ENCODE measurements around the gene MAN1B1. TPM values are rescaled to one million over a fixed set of nuclear protein-coding genes. Genes with fewer than 3 reads are reported as not detected.

Gene MAN1B1
- total RNA-seq, 1 donor from 2014 or later = 54.0 TPM

DNA sequence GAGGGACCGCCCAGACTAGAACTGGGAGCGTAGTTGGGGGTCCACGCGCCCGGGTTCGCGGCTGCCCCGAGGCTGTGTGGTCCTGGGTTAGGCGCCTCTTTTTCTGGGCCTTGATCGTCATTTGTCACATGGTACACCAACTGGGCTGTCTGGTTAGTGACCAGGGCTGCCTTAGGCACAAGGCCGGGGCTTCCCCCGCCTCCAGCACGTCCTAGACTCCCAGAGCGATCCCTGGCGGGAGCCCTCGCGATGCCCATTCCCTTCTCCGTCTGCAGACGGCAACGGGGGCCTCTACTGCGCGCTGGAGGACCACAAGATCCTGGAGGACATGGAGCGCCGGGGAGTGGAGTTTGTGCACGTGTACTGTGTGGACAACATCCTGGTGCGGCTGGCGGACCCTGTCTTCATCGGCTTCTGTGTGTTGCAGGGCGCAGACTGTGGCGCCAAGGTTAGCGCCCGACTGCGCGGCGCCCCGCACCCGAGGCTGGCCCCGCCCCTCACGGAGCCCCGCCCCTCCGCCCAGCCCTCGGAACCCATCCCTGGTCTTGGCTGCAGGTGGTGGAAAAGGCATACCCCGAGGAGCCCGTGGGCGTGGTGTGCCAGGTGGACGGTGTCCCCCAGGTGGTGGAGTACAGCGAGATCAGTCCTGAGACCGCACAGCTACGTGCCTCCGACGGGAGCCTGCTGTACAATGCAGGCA, 7.9 kb upstream of the MAN1B1 start:
- Mint-ChIP-seq H3K36me3 (ENCODE audit: low read depth) (no peaks in the 10 kb centered on the region), H3K4me3 (peak overlapping the region; percentile 54), H3K4me1 (no peaks in the 10 kb centered on the region), H3K27ac (ENCODE audit: unreplicated experiment) (no peak overlapping the region), H3K9me3 (no peaks in the 10 kb centered on the region), H3K27me3 (ENCODE audit: low read depth) (peaks cover 81% of the 10 kb centered on the region)
- no peak for DNase-seq (ENCODE audit: low read depth, low spot score)
- TF ChIP-seq, protein P1, sequence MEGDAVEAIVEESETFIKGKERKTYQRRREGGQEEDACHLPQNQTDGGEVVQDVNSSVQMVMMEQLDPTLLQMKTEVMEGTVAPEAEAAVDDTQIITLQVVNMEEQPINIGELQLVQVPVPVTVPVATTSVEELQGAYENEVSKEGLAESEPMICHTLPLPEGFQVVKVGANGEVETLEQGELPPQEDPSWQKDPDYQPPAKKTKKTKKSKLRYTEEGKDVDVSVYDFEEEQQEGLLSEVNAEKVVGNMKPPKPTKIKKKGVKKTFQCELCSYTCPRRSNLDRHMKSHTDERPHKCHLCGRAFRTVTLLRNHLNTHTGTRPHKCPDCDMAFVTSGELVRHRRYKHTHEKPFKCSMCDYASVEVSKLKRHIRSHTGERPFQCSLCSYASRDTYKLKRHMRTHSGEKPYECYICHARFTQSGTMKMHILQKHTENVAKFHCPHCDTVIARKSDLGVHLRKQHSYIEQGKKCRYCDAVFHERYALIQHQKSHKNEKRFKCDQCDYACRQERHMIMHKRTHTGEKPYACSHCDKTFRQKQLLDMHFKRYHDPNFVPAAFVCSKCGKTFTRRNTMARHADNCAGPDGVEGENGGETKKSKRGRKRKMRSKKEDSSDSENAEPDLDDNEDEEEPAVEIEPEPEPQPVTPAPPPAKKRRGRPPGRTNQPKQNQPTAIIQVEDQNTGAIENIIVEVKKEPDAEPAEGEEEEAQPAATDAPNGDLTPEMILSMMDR (conservative IDR thresholded peaks at IDR 0.05) = no peak

DNA sequence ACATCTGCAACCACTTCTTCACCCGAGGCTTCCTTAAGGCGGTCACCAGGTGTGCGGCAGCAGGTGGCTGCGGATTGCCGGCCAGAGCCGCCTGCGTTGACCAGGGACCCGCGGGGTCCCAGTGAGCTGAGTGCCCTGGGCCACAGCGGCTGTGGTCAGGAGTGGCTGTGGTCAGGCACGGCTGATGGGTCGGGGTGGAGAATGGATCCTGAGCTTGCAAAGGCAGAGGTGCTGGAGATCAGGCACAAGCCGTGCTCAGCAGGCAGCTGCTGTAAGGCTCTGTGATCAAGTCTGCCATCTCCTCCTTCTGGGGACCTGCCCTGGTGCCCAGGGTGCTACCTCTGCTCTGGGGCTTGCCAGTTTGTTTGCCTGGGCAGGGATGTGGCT, 7.4 kb upstream of the MAN1B1 start:
- TF ChIP-seq, protein P1 (conservative IDR thresholded peaks at IDR 0.05) = no peak
- Mint-ChIP-seq H3K27me3 (ENCODE audit: low read depth) (peaks cover 78% of the 10 kb centered on the region), H3K4me3 (no peak overlapping the region), H3K36me3 (ENCODE audit: low read depth) (no peaks in the 10 kb centered on the region), H3K9me3 (no peaks in the 10 kb centered on the region), H3K27ac (ENCODE audit: unreplicated experiment) (no peak overlapping the region), H3K4me1 (no peaks in the 10 kb centered on the region)
- no peak for DNase-seq (ENCODE audit: low read depth, low spot score)

DNA sequence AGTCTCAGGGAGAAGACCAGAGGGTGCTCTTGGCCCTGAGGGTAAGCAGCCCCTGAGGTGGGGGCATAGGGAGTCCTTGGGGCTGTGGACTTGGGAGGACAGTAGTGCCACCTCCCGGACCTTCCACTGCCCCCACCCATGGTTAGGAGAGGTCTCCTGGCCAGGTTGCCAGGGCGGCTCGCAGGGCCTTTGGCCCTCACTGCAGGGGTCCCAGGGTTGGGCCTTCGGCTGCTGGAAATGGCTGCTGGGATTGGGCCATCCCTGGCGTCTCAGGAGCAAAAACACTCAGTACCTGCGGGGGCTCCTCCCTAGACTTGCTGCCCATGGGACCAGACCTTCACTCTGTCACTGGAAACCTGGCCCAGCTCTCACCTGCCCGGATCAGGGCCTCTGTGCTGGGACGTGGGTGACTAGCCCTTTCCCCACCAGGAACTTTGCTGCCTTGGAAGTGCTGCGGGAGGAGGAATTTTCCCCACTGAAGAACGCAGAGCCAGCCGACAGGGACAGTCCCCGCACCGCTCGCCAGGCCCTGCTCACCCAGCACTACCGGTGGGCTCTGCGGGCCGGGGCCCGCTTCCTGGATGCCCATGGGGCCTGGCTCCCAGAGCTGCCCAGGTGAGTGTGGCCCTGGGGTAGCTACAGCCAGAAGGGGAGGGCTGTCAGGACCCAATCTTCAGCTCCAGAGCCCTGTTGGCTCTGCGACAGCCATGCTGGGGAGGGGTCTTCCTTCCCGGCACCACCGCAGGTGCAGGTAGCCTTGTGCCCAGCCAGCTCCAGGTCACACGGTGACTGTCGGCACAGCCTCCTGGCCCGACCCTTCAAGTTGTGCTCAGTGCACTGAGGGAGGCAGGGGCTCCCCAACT, 6.3 kb upstream of the MAN1B1 start:
- Mint-ChIP-seq H3K4me3 (peak overlapping the region; percentile 42), H3K27me3 (ENCODE audit: low read depth) (peaks cover 69% of the 10 kb centered on the region), H3K36me3 (ENCODE audit: low read depth) (no peaks in the 10 kb centered on the region), H3K4me1 (peaks cover under 1% of the 10 kb centered on the region), H3K9me3 (no peaks in the 10 kb centered on the region), H3K27ac (ENCODE audit: unreplicated experiment) (no peak overlapping the region)
- no peak for DNase-seq (ENCODE audit: low read depth, low spot score)
- TF ChIP-seq, protein P1 (conservative IDR thresholded peaks at IDR 0.05) = no peak

DNA sequence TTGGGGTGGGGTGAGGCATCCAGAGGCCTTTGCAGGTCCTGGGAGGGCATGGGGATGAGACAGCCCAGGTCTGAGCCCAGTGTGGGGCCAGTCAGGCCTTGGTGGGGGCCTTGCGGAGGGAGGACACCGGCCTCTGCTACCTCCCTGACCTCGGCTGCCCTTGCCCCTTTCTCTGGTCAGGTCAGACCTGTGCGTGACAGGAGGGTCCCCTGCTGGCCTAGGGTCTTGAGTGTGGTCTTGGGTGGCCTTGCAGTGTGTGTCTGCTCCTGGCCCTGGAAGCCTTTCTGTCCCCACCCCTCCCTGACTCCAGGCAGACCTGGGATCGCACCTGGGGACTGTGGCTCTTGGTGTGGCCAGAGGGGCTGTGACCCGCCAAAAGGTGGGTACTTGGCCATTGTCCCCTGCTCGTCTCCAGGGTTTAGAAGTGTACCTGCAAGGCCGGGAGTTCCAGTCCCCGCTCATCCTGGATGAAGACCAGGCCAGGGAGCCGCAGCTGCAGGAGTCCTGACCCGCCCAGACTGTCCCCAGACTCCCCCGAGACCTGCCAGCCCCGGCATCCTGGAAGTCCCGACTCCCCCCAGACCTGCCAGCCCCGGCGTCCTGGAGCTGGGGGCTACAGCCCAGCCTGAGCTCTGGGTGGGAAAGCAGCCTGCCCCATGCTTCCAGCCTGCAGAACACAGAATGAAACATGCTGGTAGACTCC, 4.4 kb upstream of the MAN1B1 start:
- DNase-seq (ENCODE audit: low read depth, low spot score) = no peak
- Mint-ChIP-seq H3K9me3 (no peaks in the 10 kb centered on the region), H3K4me1 (peaks cover 5% of the 10 kb centered on the region)

DNA sequence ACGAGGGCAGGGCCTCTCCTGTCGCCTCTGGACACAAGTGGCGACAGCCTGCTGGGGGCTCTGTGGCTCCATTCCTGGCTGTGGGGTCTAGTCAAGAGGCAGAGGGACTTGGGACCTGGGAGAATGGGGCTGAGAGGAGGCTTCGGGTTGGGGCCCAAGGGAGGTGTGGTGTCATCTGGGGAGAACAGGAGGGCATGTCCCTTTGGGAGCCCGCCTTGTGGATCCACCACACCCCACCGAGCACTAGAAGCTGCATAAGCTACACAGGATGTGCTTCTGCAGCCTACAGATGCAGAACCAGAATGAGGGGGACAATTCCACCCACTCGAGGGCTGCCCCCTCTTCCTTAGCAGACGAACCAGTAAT, 3.9 kb upstream of the MAN1B1 start:
- Mint-ChIP-seq H3K9me3 (no peaks in the 10 kb centered on the region), H3K27ac (ENCODE audit: unreplicated experiment) (no peak overlapping the region), H3K36me3 (ENCODE audit: low read depth) (no peaks in the 10 kb centered on the region), H3K27me3 (ENCODE audit: low read depth) (peaks cover 56% of the 10 kb centered on the region), H3K4me1 (peaks cover 10% of the 10 kb centered on the region), H3K4me3 (no peak overlapping the region)
- DNase-seq (ENCODE audit: low read depth, low spot score) = no peak
- TF ChIP-seq, protein P1 (conservative IDR thresholded peaks at IDR 0.05) = no peak

More for the DNA sequence above, 4.4 kb upstream of the MAN1B1 start:
- H3K27me3 Mint-ChIP-seq (ENCODE audit: low read depth) = peaks cover 58% of the 10 kb centered on the region
- TF ChIP-seq, protein P1 (conservative IDR thresholded peaks at IDR 0.05) = no peak
- H3K36me3 Mint-ChIP-seq (ENCODE audit: low read depth) = no peaks in the 10 kb centered on the region
- H3K4me3 Mint-ChIP-seq = no peak overlapping the region
- H3K27ac Mint-ChIP-seq (ENCODE audit: unreplicated experiment) = no peak overlapping the region

Measured in neural crest cell (in vitro differentiated cells).